PC-3 (cell line): ENCODE measurements around the gene TRIM4. TPM values are rescaled to one million over a fixed set of nuclear protein-coding genes. Genes with fewer than 3 reads are reported as not detected.

ENCODE experiments used
- ATAC-seq: fragments of 200-7000 bp; cut with Tn5 transposase; 2 replicates; pipeline ENCODE4 v1.9.1; 2020; ENCODE audit warnings: mild to moderate bottlenecking, moderate library complexity
- BruUV-seq: library from RNA; stranded (reverse); fragments of 400-500 nt; replicated peaks from 2 replicates; lab custom pipeline; 2021; lab: Mats Ljungman, UMichigan
- CTCF ChIA-PET: fragments of 300-600 bp; sonication (Branson Sonifier 250); formaldehyde crosslinking; loops from one replicate; lab custom pipeline; 2022; ENCODE audit warnings: antibody characterized with exemption; lab: Charles Lee
- POLR2A ChIA-PET: fragments of 300-600 bp; sonication (Branson Sonifier 250); formaldehyde crosslinking; loops from one replicate; lab custom pipeline; 2022; ENCODE audit warnings: antibody characterized with exemption; ENCODE audit not compliant: unreplicated experiment; lab: Charles Lee
- DNase-seq: peaks from one replicate; pipeline ENCODE4 v3.0.0-alpha.2; 2015
- H2AFZ ChIP-seq: fragments of 300-600 bp; sonication (generic); 2 replicates; pipeline ENCODE4 v1.6.0; 2016; ENCODE audit warnings: antibody characterized with exemption, low read length
- H3F3A ChIP-seq: fragments of 300-600 bp; sonication (generic); one replicate; pipeline ENCODE4 v1.6.0; 2017; ENCODE audit warnings: antibody characterized with exemption, low read length, control low read depth, mild to moderate bottlenecking; ENCODE audit not compliant: unreplicated experiment
- H3K27ac ChIP-seq: fragments of 300-600 bp; sonication (generic); 2 replicates; pipeline ENCODE4 v1.5.1; 2016; ENCODE audit warnings: mild to moderate bottlenecking, low read length
- H3K27me3 ChIP-seq: fragments of 300-600 bp; sonication (generic); 2 replicates; pipeline ENCODE4 v1.6.1; 2016; ENCODE audit warnings: low read length, mixed read lengths
- H3K36me3 ChIP-seq: fragments of 300-600 bp; sonication (generic); 2 replicates; pipeline ENCODE4 v1.6.1; 2016; ENCODE audit warnings: low read depth, mixed run types, low read length, mixed read lengths
- H3K4me1 ChIP-seq: fragments of 300-600 bp; sonication (generic); 2 replicates; pipeline ENCODE4 v1.5.1; 2016; ENCODE audit warnings: low read length; ENCODE audit not compliant: insufficient read depth
- H3K4me2 ChIP-seq: fragments of 300-600 bp; sonication (generic); 2 replicates; pipeline ENCODE4 v1.6.0; 2016; ENCODE audit warnings: low read length
- H3K4me3 ChIP-seq: fragments of 300-600 bp; sonication (generic); 2 replicates; pipeline ENCODE4 v1.5.1; 2016; ENCODE audit warnings: mild to moderate bottlenecking, low read length, mixed read lengths
- H3K79me2 ChIP-seq: fragments of 300-600 bp; sonication (generic); 2 replicates; pipeline ENCODE4 v1.6.1; 2017; ENCODE audit warnings: low read length, mixed read lengths
- H3K9ac ChIP-seq: fragments of 300-600 bp; sonication (generic); 2 replicates; pipeline ENCODE4 v1.6.0; 2016; ENCODE audit warnings: mild to moderate bottlenecking, low read length
- H3K9me2 ChIP-seq: fragments of 300-600 bp; sonication (generic); replicated peaks from 2 replicates; pipeline ENCODE4 v1.6.1; 2016; ENCODE audit warnings: mixed run types, low read length, mixed read lengths
- H3K9me3 ChIP-seq: fragments of 300-600 bp; sonication (generic); 2 replicates; pipeline ENCODE4 v1.6.1; 2016; ENCODE audit warnings: low read length, mixed read lengths
- H4K20me1 ChIP-seq: fragments of 300-600 bp; sonication (generic); 2 replicates; pipeline ENCODE4 v1.6.1; 2016; ENCODE audit warnings: low read length, mixed read lengths
- EZH2 ChIP-seq: fragments of 300-600 bp; sonication (generic); IDR thresholded peaks from one replicate; pipeline ENCODE4 v1.6.1; 2017; ENCODE audit warnings: antibody characterized with exemption, mild to moderate bottlenecking, low read length; ENCODE audit not compliant: unreplicated experiment
- EZH2phosphoT487 ChIP-seq: fragments of 300-600 bp; sonication (generic); IDR thresholded peaks from 2 replicates; pipeline ENCODE4 v1.6.1; 2018; ENCODE audit warnings: mild to moderate bottlenecking, antibody characterized with exemption, low read length, borderline replicate concordance
- intact Hi-C: fragments of 100-400 bp; cut with micrococcal nuclease; formaldehyde crosslinking; loops from 2 replicates; pipeline ENCODE4 v1.9.0; 2023
- total RNA-seq: library from RNA; depleted of rRNA; stranded (reverse); fragments of >200 nt; gene quantifications from 2 replicates; pipeline ENCODE4 v1.2.3, GENCODE V29; 2014
- TF ChIP-seq, protein P1 (sequence below): fragments of 300-600 bp; sonication (generic); conservative IDR thresholded peaks from 2 replicates; pipeline ENCODE4 v1.5.1; 2017; ENCODE audit warnings: antibody characterized with exemption, low read depth, mild to moderate bottlenecking, low read length

The TRIM4 gene
- total RNA-seq, 1 experiment from 2014 or later, result 11.1 TPM

DNA sequence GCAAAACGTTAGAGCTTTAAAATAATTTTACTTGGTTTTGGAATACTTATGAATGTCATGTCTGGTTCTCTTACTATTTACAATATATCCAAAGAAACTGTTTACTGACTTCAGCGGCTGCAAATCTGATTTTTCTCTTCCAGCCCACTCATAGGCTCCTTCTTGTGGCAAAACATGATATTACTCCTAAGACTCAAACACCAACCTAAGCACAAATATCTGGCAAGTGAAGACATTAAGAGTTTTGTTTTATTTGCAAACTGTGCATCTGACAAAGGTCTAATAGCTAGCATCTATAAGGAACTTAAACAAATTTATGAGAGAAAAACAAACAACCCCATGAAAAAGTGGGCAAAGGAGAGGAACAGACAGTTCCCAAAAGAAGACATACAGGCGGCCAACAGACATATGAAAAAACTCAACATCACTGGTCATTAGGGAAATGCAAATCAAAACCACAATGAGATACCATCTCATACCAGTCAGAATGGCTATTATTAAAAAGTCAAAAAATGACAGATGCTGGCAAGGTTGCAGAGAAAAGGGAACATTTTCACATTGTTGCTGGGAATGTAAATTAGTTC, 30.4 kb upstream of the TRIM4 start:
- POLR2A ChIA-PET, result no interaction called here
- intact Hi-C loops, result loop anchor here (1.0 kb wide), 2 partner anchors 20 to 36 kb away; partner anchors contain the start of gene GJC3
- Histone ChIP-seq H4K20me1 (no peaks in the 10 kb centered on the region), H3K36me3 (no peaks in the 10 kb centered on the region), H3K4me3 (no peak overlapping the region), H3K9me2 (no peaks in the 10 kb centered on the region), H3K4me2 (no peak overlapping the region), H3K79me2 (no peaks in the 10 kb centered on the region), H3F3A (no peaks in the 10 kb centered on the region), H2AFZ (no peak overlapping the region), H3K27ac (no peak overlapping the region), H3K9ac (no peak overlapping the region), H3K9me3 (no peaks in the 10 kb centered on the region), H3K4me1 (no peaks in the 10 kb centered on the region), H3K27me3 (no peaks in the 10 kb centered on the region)
- DNase-seq, result peak; percentile 14
- CTCF ChIA-PET, result no interaction called here
- TF ChIP-seq EZH2 (no peak), EZH2phosphoT487 (no peak)
- TF ChIP-seq, protein P1, sequence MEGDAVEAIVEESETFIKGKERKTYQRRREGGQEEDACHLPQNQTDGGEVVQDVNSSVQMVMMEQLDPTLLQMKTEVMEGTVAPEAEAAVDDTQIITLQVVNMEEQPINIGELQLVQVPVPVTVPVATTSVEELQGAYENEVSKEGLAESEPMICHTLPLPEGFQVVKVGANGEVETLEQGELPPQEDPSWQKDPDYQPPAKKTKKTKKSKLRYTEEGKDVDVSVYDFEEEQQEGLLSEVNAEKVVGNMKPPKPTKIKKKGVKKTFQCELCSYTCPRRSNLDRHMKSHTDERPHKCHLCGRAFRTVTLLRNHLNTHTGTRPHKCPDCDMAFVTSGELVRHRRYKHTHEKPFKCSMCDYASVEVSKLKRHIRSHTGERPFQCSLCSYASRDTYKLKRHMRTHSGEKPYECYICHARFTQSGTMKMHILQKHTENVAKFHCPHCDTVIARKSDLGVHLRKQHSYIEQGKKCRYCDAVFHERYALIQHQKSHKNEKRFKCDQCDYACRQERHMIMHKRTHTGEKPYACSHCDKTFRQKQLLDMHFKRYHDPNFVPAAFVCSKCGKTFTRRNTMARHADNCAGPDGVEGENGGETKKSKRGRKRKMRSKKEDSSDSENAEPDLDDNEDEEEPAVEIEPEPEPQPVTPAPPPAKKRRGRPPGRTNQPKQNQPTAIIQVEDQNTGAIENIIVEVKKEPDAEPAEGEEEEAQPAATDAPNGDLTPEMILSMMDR, result peak; percentile 41; the same call in 1 of the 2 replicates
- no peak for ATAC-seq
- no TSS peak for BruUV-seq

DNA sequence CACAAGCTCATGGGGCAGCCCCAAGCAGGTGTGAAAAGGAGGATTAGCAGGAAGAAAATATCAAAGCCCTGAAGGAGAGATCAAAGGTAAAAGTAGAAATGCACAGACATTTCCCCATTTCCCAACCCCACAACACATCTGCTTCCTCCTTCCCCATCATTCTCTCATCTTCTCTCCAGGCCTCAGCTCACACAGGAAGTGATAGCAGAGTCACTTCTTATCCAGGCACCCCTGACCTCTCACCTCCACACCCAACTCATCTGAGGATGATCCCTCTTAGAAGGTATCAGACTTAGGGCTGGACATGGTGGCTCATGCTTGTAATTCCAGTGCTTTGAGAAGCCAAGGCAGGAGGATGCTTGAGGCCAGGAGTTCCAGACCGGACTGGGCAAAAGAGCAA, 28.3 kb upstream of the TRIM4 start:
- no peaks in the 10 kb centered on the region for H3K79me2 ChIP-seq
- no peak for DNase-seq
- H2AFZ ChIP-seq, result no peak overlapping the region
- no peaks in the 10 kb centered on the region for H3K9me2 ChIP-seq
- H3K9ac ChIP-seq, result no peak overlapping the region
- ChIA-PET POLR2A (no interaction called here), CTCF (no interaction called here)
- peaks cover 10% of the 10 kb centered on the region; the same call in 1 of the 2 replicates for H3K27me3 ChIP-seq
- TF ChIP-seq, protein P1, result no peak
- TF ChIP-seq EZH2phosphoT487, result no peak
- no peak for TF ChIP-seq EZH2
- no peak for ATAC-seq
- BruUV-seq, result no TSS peak
- no peak overlapping the region for H3K4me2 ChIP-seq
- H3F3A ChIP-seq, result no peaks in the 10 kb centered on the region
- no peak overlapping the region for H3K27ac ChIP-seq
- no peaks in the 10 kb centered on the region for H4K20me1 ChIP-seq
- H3K9me3 ChIP-seq, result no peaks in the 10 kb centered on the region
- H3K36me3 ChIP-seq, result no peaks in the 10 kb centered on the region
- intact Hi-C loops, result no loop called here
- H3K4me1 ChIP-seq, result no peaks in the 10 kb centered on the region
- H3K4me3 ChIP-seq, result no peak overlapping the region

DNA sequence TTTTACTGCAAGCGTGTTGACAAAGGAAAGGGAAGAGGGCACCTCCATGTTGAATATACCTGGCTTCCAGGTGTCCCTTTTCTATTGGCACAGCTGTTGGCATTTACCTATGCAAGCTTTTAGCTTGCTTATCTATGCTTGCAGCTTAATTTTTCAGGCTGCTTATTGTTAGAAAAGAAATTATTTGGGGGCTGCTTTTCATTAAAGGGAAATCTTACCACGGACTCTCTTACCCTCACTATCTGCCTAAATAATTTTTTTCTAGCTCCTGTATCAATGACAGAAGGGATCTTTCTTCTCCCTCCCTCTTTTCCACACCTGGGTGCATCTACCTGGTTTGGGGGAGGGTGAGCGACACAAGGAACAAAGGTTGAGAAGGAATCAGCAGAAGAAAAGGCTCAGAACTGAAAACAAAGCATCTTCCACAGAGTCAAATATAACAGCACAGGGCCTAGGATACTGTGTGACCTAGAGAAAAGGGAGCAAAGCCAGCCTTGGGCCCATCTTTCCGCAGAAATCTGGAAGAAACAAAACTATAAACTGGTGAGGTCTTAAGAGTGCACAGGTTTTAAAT, 25.3 kb upstream of the TRIM4 start:
- POLR2A ChIA-PET, result no interaction called here
- intact Hi-C loops, result no loop called here
- Histone ChIP-seq H3K9me2 (no peaks in the 10 kb centered on the region), H3K9me3 (no peaks in the 10 kb centered on the region), H3K4me1 (no peaks in the 10 kb centered on the region), H3K27me3 (peaks cover 10% of the 10 kb centered on the region; the same call in 1 of the 2 replicates), H3K79me2 (no peaks in the 10 kb centered on the region), H3K4me3 (no peak overlapping the region), H2AFZ (no peak overlapping the region), H3K9ac (no peak overlapping the region), H3F3A (no peaks in the 10 kb centered on the region), H3K4me2 (no peak overlapping the region), H3K36me3 (no peaks in the 10 kb centered on the region), H4K20me1 (no peaks in the 10 kb centered on the region), H3K27ac (no peak overlapping the region)
- TF ChIP-seq, protein P1, result no peak
- TF ChIP-seq EZH2phosphoT487 (no peak), EZH2 (no peak)
- no peak for DNase-seq
- no peak for ATAC-seq
- CTCF ChIA-PET, result no interaction called here
- no TSS peak for BruUV-seq
